GM19240 (cell line): ENCODE data around the gene DEDD2.
A peak's percentile ranks its signal among the peaks of the same experiment; 100 is the strongest.

Source experiments
- DNase-seq: peaks from one replicate; pipeline ENCODE4 v3.0.0; 2011; ENCODE audit warnings: low spot score; ENCODE audit not compliant: insufficient read length

The DEDD2 gene

GRCh38 chr19:42248270-42249148, 31.0 kb upstream of the DEDD2 start:
- no peak for DNase-seq

DNA sequence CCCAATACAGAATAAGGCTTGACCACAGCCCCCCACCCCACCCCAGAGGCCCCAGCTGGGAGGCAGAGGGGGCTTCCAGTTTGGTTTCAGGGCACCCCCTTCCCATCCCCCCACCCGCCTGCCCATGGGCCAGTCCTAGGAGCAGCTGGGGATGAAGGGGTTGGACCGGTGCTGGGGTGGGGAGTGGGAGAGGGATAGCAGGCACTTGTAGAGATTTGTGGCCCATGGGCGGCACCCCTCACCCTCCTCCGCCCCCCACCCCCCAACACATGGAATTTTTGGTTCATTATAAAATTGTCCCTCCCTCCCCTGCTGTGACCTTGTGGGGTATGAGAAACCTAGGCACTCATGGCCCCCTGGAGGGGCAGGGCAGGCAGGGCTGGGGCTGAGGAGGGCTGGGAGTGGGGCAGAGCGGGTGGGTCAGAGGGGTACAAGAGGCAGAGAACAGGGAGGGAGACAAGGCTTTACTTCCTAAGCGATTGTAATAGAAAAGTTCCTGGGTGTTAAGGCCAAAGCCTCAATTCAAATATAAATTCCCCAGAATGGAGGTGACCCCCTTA, 30.2 kb upstream of the DEDD2 start:
- DNase-seq = no peak

DNA sequence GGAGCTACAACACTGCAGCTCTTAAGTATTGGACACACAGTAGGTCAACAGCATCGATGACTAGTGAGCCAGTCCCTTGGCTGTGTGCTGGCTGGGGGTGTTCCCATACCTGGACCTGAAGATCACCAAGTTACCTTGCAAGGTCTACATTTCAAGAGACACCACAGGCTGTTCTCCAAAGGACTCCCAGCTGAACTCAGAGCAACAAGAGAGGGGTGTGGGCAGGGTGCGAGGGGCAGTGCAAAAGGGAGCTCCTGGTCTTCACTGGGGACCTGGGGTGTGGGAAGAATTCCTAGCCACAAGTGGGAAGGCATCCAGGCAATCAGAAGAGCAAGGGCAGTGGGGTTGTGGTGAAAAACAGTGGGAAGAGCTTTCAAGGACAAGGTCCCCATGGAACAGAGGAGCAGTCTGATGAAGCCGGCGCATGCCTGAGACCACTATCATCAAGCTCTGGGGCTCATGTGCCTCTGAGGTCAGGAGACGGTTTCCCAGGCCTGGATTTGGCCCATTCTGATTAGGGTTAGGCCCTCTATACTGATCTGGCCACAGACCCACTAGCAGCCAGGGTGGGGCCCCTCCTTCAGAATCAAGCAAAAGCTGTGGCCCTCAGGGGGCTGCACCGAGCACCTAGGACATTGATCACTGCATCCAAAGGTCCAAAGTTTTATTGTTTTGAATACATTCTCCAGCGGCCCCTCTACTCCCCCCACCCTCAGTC, 29.6 kb upstream of the DEDD2 start:
- no peak for DNase-seq

- DNase-seq = no peak
Observed at GRCh38 chr19:42246143-42246921, 28.9 kb upstream of the DEDD2 start.

- DNase-seq = no peak
Observed at GRCh38 chr19:42245231-42245630, 27.8 kb upstream of the DEDD2 start.

DNA sequence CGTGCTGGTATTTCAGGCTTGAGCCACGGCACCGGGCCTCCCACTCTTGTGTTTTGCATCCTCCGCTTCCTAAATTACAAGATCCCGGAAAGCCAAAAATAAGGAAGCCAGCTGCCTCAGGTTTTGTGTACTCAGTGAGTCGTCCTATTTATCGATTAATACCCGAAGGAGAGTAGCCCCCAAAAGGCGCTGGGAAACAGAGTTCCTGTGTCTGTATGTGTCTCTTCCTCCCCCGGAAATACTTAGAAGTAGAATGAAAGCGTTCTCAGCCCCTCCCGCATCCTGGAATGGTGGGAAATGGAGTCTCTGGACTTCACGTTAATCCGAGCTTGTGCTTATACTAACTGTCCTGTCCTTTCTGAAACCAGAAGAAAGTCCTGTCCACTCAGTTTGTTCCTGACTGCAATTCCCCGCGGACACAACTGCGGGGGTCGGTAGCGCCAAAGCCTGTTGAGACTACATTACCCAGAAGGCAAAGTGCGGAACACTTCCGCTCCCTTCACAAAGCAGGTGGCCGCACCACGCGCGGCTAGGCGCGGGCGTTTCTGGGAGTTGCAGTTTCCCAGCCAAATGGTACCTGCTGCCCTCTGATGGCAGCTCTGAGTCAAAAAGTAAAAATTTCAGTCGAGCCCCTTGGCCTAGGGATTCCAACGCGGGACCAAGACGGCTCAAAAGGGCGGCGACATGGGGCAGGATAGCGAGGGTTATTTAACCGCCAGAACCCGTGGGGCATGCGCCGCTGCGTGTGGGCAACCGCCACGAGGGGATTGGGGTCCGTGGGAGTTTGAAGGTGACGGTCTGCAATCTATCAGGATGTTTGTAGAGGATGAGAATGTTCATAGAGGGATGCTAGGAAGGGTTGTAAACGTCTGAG, 27.1 kb upstream of the DEDD2 start:
- peak; percentile 93 for DNase-seq

DNA sequence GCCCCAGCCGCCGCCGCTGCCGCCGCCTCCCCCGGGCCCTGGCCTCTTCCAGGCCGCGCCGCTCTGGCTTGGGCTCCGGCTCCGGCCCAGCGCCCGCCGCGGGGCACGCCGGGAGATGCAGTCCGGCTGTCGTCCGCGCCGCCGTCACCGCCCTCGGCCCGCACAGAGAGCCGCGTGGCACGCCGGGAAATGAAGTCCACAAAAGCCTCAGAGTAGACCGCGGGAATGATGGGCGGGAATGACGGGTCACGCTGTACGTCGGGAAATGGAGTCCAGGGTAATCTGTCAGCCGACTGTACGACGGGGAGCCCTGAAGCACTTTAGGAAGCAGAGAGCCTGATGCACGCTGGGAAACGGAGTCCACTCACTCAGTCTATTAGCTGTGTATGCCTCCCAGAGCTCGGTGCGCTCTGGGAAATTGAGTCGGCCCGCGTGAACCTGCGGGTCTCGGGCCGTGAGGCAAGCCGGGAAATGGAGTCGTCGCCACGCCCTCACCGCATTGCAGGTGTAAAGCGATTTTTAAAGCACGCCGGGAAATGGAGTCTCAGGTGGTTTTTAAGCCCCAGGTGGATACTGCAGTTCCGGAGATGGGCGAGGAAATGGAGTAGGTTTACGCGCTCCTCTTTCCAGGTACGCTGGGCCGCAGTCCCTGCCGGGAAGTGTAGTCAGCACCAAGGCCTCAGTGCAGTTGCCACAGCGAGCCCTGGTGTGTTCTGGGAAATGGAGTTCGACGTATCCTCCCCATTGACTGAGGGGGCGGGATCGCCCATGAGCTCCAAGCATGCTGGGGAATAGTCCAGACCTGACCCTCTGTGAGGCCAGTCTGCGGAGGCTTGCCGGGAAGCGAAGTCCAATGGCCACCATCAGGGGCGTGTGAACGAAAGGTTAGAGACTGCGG, 25.3 kb upstream of the DEDD2 start, which contains the start of gene GSK3A:
TSS of gene GSK3A (minus strand) at position 91 of the 898 bp plus-strand sequence. CDS start 137 bp downstream, outside the sequence.
- DNase-seq = peak; percentile 89

- no peak for DNase-seq
Observed at GRCh38 chr19:42242069-42242511, 24.6 kb upstream of the DEDD2 start.

DNA sequence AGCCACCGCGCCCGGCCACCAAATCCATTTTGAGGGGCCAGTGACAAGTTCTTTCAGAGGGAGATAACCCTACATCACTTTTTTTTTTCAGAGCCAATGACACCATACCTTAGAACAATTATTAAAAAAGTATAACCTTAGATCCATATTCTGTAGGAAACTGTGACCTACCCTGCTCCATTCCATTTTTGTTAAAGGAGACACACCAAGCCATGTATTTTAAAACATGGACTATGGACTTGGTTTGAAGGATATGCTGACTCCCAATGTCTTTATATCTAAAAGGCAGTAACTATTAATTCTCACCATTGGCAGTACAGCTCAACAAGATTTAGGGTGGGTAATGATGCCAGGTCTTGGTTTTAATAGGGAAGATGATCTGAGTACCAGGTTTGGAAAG, 23.8 kb upstream of the DEDD2 start:
- no peak for DNase-seq

GRCh38 chr19:42239544-42240220, 22.2 kb upstream of the DEDD2 start:
- no peak for DNase-seq

GRCh38 chr19:42235181-42235580, 17.7 kb upstream of the DEDD2 start:
- DNase-seq = no peak

GRCh38 chr19:42234364-42234763, 16.9 kb upstream of the DEDD2 start:
- no peak for DNase-seq

GRCh38 chr19:42233678-42234292, 16.3 kb upstream of the DEDD2 start:
- DNase-seq = no peak

- DNase-seq = no peak
Observed at GRCh38 chr19:42233106-42233505, 15.6 kb upstream of the DEDD2 start.

- no peak for DNase-seq
Observed at GRCh38 chr19:42232435-42232834, 15.0 kb upstream of the DEDD2 start.

DNA sequence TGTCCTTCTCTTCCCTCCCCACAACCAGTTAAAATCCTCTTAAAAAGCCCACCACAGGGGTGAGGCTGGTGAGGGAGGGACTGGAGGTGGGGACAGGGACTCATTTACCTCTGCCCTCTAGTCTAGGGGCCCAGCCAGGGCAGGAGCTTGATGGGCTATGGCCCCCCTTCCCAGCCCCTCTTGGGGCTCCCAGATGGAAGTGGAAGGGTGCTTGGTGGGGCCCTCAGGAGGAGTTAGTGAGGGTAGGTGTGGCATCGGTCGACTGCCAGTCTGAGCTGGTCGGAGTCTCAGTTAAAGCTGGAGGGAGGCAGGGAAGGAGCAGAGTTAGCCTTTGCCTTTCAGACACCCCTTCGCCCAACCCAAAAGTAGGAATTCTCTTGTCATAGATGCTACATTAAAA, 13.1 kb upstream of the DEDD2 start:
- DNase-seq = no peak

GRCh38 chr19:42229855-42230351, 12.4 kb upstream of the DEDD2 start:
- DNase-seq = no peak

DNA sequence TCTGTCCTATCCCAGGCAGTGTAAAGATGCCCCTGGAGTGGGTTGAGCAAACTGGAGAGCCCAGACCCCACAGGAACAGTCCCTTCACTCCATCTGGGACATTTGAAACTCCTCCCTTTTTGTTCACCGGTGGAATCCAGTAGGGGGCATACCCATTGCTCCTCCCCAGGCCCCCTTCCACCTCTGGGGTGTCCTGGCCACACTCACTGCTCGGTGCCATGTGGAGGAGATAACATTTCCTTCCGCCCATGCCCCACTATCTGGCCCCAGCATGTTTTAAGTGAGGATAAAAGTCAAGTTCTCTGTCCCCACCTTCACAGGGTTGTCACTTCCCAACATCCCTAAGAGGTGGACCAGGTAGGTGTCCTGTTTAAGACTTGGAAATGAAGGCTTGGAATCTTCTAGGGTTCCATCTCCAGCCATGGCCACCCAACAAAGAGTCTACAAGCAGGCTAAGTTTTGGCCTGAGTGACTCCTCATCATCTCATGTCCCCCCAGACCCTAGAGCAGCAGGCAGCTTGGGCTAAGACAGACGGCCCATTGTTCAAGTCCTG, 11.9 kb upstream of the DEDD2 start:
- DNase-seq = no peak
